NK-92 (cell line): ENCODE results near the gene GPR42.
"Not testable (repeated sequence)": the region's sequence is repeated elsewhere in the genome, so short reads cannot be mapped to it uniquely, and the experiment has no call there.

Experiments
- DNase-seq: peaks from one replicate; lab custom pipeline; 2025; ENCODE audit not compliant: unreplicated experiment; lab: John Stamatoyannopoulos, UW

Gene GPR42

DNA sequence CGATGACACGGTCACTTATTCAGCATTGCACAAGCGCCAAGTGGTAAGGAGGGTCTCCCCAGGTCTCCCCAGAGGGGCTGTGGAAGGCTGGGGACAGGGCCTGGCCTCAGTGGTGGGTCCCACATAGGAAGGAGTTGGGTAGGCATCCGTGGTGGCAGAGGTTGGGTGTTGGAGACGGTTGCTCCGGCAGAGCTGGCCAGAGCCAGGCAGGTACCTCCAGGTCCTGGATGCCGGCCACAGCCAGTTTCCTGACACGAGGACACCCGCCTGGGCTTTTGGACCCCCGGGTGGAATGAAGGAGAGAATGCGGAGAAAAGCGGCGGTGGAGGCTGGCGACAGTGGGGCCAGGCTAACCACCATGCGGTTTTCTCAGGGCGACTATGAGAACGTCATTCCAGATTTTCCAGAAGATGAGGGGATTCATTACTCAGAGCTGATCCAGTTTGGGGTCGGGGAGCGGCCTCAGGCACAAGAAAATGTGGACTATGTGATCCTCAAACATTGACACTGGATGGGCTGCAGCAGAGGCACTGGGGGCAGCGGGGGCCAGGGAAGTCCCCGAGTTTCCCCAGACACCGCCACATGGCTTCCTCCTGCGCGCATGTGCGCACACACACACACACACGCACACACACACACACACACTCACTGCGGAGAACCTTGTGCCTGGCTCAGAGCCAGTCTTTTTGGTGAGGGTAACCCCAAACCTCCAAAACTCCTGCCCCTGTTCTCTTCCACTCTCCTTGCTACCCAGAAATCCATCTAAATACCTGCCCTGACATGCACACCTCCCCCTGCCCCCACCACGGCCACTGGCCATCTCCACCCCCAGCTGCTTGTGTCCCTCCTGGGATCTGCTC, 24.4 kb upstream of the GPR42 start:
- no peak for DNase-seq

- no peak for DNase-seq
These were observed 23.5 kb upstream of the GPR42 start, which contains the start of gene FFAR1 for GRCh38 chr19:35347171-35347929. Gene FFAR1, plus strand, starts transcription at chr19:35347902. Its CDS starts 3,650 bp downstream, at chr19:35351552.

DNA sequence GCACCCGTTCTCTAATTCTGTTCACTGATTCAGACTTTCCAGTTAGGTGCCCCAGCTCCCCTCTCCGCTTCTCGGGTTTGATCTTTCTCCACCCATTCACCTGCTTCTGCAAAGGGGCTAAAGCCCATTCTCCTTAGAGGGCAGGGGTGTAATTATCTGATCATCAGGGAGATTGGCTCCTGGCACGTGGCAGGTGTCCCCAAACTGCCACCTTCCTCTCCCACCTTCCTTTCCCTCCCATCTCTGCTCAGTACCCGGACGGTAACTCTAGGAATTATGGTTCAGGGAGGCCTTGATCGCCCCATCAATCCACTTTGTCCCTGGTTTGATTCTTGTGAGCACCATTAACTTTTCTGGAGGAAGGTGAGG, 23.0 kb upstream of the GPR42 start:
- no peak for DNase-seq

GRCh38 chr19:35348911-35349611, 21.8 kb upstream of the GPR42 start:
- no peak for DNase-seq

DNA sequence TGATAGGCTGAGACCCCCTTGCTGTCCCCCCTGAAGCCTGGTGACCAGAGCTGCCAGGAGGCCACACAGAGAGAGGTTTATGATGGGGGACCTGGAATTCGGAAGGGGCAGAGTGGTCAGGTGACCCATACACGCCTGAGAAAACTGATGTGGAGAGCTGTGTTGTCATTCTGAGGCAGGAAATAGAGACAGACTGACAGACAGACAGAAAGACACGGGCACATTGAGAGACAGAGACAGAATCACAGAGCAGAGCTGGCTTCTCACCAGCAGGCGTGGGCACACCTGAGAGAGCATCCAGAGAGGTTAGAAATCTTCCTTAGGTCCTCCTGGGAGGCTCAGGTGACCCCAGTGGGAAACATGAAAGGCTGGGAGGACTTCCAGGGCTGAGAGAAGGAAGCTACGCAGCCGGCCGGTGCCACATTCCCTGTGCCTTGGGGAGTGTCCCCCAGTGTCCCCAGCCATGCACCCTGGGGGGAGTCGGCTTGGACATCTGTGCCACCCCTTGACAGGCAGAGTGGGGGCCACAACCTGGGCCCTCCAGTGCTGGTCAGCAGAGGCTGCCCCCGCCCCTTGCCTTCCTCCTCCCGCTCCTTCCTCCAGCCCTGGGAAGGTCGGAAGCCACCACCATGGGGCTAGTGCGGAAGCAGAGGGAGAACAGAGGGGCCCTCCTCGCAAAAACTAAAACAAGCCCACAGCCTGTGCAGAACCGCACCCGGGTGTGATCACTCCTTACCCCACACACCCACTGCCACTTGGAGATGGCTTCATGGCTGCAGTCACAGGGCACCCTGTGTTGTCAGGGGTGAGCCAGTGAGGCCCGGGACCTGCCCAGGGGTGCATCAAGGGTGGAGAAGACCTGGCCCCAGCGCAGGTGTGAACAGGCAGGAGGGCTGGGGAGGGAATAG, 21.0 kb upstream of the GPR42 start:
- DNase-seq: no peak

DNA sequence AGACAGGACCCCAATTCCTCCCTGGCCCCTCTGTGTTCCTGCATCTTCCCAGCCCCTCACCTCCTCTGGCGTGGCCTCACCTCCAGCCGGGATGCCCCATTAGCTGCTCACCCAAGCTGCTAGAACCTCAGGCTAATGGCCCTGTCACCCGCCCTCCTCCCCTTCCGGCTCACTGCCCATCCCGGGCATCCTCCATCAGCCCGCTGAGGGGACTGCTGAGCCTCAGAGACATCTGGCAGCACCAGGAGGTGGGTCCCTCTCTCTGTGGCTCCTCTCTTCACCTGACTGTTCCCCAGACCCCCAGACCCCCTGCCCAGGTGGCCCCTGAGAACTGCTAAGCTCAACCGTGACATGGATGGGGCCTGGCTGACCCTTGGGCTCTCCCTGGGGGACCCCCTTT, 20.3 kb upstream of the GPR42 start:
- no peak for DNase-seq

DNA sequence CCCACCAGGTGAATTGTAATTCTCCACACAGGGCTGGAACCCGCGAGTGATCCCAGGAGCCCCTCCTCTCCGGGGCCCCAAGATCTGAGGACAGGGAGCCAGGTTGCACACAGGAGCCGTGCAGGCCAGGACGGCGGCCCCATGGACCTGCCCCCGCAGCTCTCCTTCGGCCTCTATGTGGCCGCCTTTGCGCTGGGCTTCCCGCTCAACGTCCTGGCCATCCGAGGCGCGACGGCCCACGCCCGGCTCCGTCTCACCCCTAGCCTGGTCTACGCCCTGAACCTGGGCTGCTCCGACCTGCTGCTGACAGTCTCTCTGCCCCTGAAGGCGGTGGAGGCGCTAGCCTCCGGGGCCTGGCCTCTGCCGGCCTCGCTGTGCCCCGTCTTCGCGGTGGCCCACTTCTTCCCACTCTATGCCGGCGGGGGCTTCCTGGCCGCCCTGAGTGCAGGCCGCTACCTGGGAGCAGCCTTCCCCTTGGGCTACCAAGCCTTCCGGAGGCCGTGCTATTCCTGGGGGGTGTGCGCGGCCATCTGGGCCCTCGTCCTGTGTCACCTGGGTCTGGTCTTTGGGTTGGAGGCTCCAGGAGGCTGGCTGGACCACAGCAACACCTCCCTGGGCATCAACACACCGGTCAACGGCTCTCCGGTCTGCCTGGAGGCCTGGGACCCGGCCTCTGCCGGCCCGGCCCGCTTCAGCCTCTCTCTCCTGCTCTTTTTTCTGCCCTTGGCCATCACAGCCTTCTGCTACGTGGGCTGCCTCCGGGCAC, 19.3 kb upstream of the GPR42 start:
- DNase-seq: no peak

GRCh38 chr19:35352177-35352447, 18.8 kb upstream of the GPR42 start:
- DNase-seq: no peak

DNA sequence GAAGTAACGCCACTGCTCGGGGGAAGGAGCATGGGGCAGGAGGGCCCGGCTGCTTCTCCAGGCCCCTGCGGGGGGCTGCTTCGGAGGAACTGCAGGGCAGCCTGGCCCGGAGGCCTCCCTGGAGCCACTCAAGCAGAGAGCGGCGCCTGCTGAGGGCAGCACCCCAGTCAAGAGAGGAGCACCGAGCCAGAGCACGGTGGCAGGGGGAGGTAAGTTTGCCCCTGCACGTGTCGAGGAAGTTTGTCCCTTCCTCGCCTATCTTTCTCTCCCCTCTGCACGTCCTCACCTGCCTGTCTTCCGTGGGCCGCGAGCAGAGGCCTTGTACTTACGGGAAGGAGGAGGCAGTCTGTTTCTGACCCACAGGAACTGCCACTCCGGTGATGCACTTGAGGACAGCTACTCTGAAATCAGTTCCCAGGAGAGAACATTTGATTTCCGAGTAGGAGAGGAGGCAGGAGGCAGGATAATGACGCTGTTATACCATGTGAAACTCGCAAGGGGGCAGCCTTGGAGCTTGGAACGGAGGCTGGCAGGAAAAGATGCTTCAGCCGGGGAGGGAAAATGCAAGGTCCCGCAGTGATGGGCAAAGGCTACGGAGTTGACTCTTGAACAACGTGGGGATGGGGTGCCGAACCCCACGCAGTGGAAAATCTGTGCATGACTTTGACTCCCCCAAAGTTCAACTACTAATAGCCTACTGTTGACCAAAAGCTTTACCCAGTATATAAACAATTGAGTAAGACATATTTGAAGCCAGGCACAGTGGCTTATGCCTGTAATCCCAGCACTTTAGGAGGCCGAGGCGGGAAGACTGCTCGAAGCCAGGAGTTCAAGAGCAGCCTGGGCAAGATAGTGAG, 18.2 kb upstream of the GPR42 start:
- no peak for DNase-seq

DNA sequence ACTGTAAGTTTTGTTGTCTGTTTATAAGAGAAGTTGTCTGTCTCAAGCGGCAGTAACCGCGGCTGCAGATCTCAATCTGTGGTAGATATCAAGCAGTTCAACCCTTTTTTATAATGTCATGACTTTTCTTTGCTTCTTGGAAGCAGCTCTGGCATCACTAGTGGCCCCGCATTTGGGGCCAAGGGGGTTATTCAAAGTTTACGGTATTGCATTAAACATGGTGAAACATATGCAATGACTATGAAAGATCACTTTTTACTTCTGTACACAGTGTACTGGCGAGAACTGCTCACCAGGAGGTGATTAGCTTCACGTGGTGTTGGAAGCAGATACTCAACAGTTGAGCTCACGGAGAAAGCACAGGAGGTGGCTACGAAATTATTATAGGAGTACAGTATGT, 17.2 kb upstream of the GPR42 start:
- DNase-seq: no peak

DNA sequence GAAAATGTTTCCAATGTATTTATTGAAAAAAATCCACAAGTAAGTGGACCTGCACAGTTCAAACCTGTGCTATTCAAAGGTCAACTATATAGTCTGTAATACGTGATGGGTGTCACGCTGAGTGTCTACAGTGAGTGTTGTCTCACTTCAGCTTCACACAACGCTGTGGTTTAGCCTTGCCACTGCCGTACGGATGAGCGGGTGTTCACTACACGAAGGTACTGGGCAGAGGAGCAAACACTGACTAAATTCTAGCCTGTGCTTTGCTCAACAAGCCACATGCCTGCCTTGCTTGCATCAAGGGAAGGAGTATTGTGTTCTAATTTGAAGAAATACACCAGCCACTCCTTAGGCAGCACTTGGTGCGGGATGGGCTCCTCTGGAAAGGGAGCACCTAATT, 16.0 kb upstream of the GPR42 start:
- DNase-seq: no peak

GRCh38 chr19:35355791-35356460, 14.9 kb upstream of the GPR42 start:
- DNase-seq: no peak

DNA sequence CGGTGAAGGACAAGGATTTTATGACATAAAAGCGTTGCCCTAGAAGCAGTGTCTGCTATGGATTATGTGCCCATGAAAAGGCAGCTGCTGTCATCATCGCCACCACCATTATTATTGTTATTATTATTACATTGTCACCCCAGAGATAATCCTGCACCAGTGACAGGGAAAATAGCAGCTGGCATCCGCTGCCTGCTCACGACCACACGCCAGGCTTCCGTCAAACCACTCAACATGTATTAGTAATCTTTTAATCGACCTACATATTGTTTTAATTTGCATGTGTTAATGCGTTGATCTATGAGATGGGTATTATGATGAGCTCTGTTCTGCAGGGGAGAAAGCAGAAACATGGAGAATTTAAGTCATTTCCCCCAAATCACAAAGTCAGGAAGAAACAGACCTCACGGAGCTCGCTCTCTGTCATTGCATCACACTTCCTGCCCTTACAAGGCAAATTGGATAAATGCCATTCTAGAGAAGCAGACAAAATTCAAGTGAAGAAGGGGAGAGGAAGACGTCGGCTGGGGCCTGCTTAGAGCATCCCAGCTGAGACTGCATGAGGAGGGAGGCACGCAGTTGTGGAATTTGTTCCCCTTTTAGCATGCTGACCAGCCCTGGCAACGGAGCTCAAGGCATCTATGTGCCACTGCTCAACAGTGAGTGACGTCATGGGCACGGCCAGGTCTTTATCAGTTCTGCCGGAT, 12.8 kb upstream of the GPR42 start, which contains the start of gene FFAR3:
TSS of gene FFAR3 (plus strand) at position 594 of the 707 bp plus-strand sequence. CDS start 431 bp downstream, outside the sequence.
- DNase-seq: no peak

GRCh38 chr19:35358834-35359233, 12.0 kb upstream of the GPR42 start:
- DNase-seq: not testable (repeated sequence)

- DNase-seq: not testable (repeated sequence)
These were observed 11.5 kb upstream of the GPR42 start for GRCh38 chr19:35359395-35359794.

GRCh38 chr19:35360081-35360480, 10.8 kb upstream of the GPR42 start:
- not testable (repeated sequence) for DNase-seq

DNA sequence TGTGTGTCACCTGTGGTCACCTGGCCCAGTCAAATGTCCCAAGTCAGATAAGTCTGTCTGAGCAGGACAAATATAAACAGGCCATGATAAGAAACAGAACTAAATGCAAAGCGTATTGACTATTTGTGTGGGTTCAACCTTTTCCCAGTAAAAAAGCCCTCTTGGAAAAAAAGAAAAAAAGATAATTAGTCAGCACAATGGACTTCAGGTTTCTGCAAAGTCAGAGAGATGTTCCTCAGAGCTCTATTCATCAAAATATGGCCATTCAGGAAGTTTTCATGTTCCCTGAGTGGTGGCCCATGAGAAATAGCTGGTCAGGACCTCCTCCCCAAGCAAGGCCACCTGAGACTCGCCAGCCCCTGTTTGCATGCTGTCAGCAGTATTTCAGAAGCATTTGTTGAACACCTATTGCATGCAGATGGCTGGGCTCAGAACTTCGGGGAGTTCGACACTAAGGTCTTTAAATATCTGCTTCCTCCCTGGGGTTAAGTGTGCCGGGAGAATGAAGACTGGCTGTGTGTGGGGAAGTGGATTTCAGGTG, 9.9 kb upstream of the GPR42 start:
- DNase-seq: no peak
